ENCODE results near the gene CERKL. TPM values are rescaled to one million over a fixed set of nuclear protein-coding genes. Genes with fewer than 3 reads are reported as not detected.

The CERKL gene
- total and polyA plus RNA-seq, 9 of the 15 experiments (the other 6 are each of a cell fraction or from before 2014, with no cell fraction given) = 0.04 to 0.08 TPM; not detected in 7

GRCh38 chr2:181500201-181500600 lies 156.7 kb downstream of the CERKL start:
- H3K4me2 ChIP-seq (ENCODE audit: insufficient read depth, low read length) = no peak overlapping the region
- no peaks in the 10 kb centered on the region for H3K9me1 ChIP-seq (ENCODE audit: control insufficient read depth, insufficient read depth, low read length)
- BruUV-seq (replicated peaks) = no TSS peak
- CTCF ChIA-PET (ENCODE audit: low intra/inter-chr PET ratio) = no interaction called here
- no peak for DNase-seq (ENCODE audit: extremely low read depth in 1 of 4, low spot score in 3 of 4)
- no peaks in the 10 kb centered on the region for H3K9me3 ChIP-seq (replicated peaks; ENCODE audit: control insufficient read depth, insufficient read depth, low read depth, low read length)
- POLR2A ChIA-PET = interaction anchor here (0.7 kb wide), 1 partner anchor 20 kb away, joined by 4 read pairs; no protein-coding TSS in a partner anchor
- no peak overlapping the region for H2AFZ ChIP-seq (ENCODE audit: low read depth, low read length)
- no peak for ATAC-seq
- H3K27ac ChIP-seq (ENCODE audit: extremely low read depth, low read depth, low read length) = no peak overlapping the region
- WGBS (ENCODE audit: insufficient coverage, low coverage, missing lambda C conversion rate) = 1% methylated on average over 4 of the region's 4 CpGs
- H3K9ac ChIP-seq (ENCODE audit: insufficient read depth in 1 of 2, low read depth in 2 of 2, low read length in 2 of 2) = no peak overlapping the region
- no peak for FAIRE-seq
- H3K36me3 ChIP-seq (ENCODE audit: control insufficient read depth, insufficient read depth, low read length) = no peaks in the 10 kb centered on the region
- intact Hi-C loops (cut with micrococcal nuclease) = no loop called here
- H4K20me1 ChIP-seq (replicated peaks; ENCODE audit: control insufficient read depth, insufficient read depth, low read length) = no peaks in the 10 kb centered on the region
- no peaks in the 10 kb centered on the region for H3K4me1 ChIP-seq (replicated peaks in 1 of 2; ENCODE audit: control insufficient read depth in 2 of 2, insufficient read depth in 2 of 2, low read length in 2 of 2)
- H3K27me3 ChIP-seq (ENCODE audit: control insufficient read depth in 2 of 2, insufficient read depth in 2 of 2, low read length in 2 of 2) = no peaks in the 10 kb centered on the region
- no peaks in the 10 kb centered on the region for H3K79me2 ChIP-seq (ENCODE audit: control insufficient read depth, insufficient read depth, low read length)
- no peak overlapping the region for H3K4me3 ChIP-seq
- no peak for TF ChIP-seq CBFB (CRISPR knock-in tag; IDR thresholded peaks at IDR 0.05)
- TF ChIP-seq SMARCE1 (IDR thresholded peaks at IDR 0.05) = no peak
- no peak for TF ChIP-seq ZNF561 (CRISPR knock-in tag; conservative IDR thresholded peaks at IDR 0.05)
- no peak for TF ChIP-seq SAFB2 (IDR thresholded peaks at IDR 0.05; ENCODE audit: borderline replicate concordance, low read depth, low read length, severe bottlenecking)
- in situ Hi-C loops (cut with MboI) = no loop called here

GRCh38 chr2:181499231-181499630 lies 157.7 kb downstream of the CERKL start:
- Histone ChIP-seq H3K9me3 (replicated peaks; ENCODE audit: control insufficient read depth, insufficient read depth, low read depth, low read length) (no peaks in the 10 kb centered on the region), H3K36me3 (ENCODE audit: control insufficient read depth, insufficient read depth, low read length) (no peaks in the 10 kb centered on the region), H3K9me1 (ENCODE audit: control insufficient read depth, insufficient read depth, low read length) (no peaks in the 10 kb centered on the region), H3K27ac (ENCODE audit: extremely low read depth, low read depth, low read length) (no peak overlapping the region), H3K4me1 (replicated peaks in 1 of 2; ENCODE audit: control insufficient read depth in 2 of 2, insufficient read depth in 2 of 2, low read length in 2 of 2) (no peaks in the 10 kb centered on the region), H3K79me2 (ENCODE audit: control insufficient read depth, insufficient read depth, low read length) (no peaks in the 10 kb centered on the region), H3K9ac (ENCODE audit: insufficient read depth in 1 of 2, low read depth in 2 of 2, low read length in 2 of 2) (no peak overlapping the region), H4K20me1 (replicated peaks; ENCODE audit: control insufficient read depth, insufficient read depth, low read length) (no peaks in the 10 kb centered on the region), H3K4me3 (no peak overlapping the region), H3K4me2 (ENCODE audit: insufficient read depth, low read length) (no peak overlapping the region), H3K27me3 (ENCODE audit: control insufficient read depth in 2 of 2, insufficient read depth in 2 of 2, low read length in 2 of 2) (no peaks in the 10 kb centered on the region), H2AFZ (ENCODE audit: low read depth, low read length) (no peak overlapping the region)
- no peak for ATAC-seq
- 4% methylated on average over 4 of the region's 4 CpGs for WGBS (ENCODE audit: insufficient coverage, low coverage, missing lambda C conversion rate)
- ChIA-PET POLR2A (interaction anchor here (0.6 kb wide), 1 partner anchor 261 kb away, joined by 3 read pairs; no protein-coding TSS in a partner anchor), CTCF (ENCODE audit: low intra/inter-chr PET ratio) (no interaction called here)
- intact Hi-C loops (cut with micrococcal nuclease) (no loop called here), in situ Hi-C loops (cut with MboI) (no loop called here)
- no TSS peak for BruUV-seq (replicated peaks)
- no peak for DNase-seq (ENCODE audit: extremely low read depth in 1 of 4, low spot score in 3 of 4)
- no peak for FAIRE-seq
- no peak for TF ChIP-seq PKNOX1 (IDR thresholded peaks at IDR 0.05)
- TF ChIP-seq ZNF592 (IDR thresholded peaks at IDR 0.05) = no peak
- no peak for TF ChIP-seq KLF13 (tag; IDR thresholded peaks at IDR 0.05; ENCODE audit: borderline replicate concordance, low read depth)
- no peak for TF ChIP-seq ZNF561 (CRISPR knock-in tag; conservative IDR thresholded peaks at IDR 0.05)
- no peak for TF ChIP-seq RNF2 (IDR thresholded peaks at IDR 0.05)
- no peak for TF ChIP-seq SP2 (IDR thresholded peaks at IDR 0.05; ENCODE audit: extremely low read depth, low read depth, low read length, poor library complexity, severe bottlenecking)
- no peak for TF ChIP-seq TCF15 (CRISPR knock-in tag; IDR thresholded peaks at IDR 0.05)
- no peak for TF ChIP-seq KDM4B (IDR thresholded peaks at IDR 0.05; ENCODE audit: borderline replicate concordance in 2 of 2, low read depth in 1 of 2)

Data from K562 (cell line).